Right lobe of liver (tissue), 4 donors: ENCODE data around the gene CD209.

ENCODE experiments used
- POLR2A ChIP-seq: fragments of 450-650 bp; IDR thresholded peaks from one replicate; pipeline ENCODE4 v1.6.1; 2017; ENCODE audit warnings: antibody characterized with exemption, mild to moderate bottlenecking
- TF ChIP-seq, protein P1 (sequence below), 4 donors: fragments of 200-600 bp in 3 of 4; fragments of 450-650 bp in 1 of 4; IDR thresholded peaks; one replicate each; pipeline versions ENCODE4 v1.5.1 to v1.8.0; 2016 to 2022; ENCODE audit warnings: antibody characterized with exemption in 4 of 4, mild to moderate bottlenecking in 2 of 4
- donor health status: DM: no; HTN: no; CAD: no.
- donor health status: DM: no; HTN: no; CAD: no.
- donor health status: DM: no; HTN: yes; CAD: no.

DNA sequence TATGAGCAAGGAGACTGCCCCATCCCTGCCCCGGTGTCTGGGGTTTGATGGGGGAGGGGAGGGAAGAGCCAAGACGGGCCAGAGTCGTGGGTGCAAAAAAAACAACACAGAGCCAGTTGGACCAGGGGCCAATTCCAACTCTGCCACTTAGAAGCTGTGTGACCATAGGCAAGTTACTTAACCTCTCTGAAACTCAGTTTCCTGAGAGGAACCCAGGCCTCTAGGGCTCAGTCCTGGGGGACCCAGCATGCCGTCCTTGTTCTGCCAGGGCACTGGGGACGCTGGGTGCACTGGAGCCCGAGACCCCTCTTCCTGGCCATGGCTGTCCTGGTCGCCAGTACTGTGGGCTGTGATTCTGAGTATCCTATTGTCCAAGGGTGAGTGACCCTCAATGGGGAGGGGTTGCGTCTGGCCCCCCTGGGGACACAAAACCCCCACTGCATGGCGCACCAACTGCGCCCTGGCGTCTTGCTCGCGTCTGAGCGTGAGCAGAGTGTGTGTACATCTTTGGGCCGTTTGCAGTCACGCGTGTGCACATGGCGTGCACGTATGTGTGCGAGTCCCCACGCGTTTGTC, 40.4 kb upstream of the CD209 start:
- TF ChIP-seq, protein P1, sequence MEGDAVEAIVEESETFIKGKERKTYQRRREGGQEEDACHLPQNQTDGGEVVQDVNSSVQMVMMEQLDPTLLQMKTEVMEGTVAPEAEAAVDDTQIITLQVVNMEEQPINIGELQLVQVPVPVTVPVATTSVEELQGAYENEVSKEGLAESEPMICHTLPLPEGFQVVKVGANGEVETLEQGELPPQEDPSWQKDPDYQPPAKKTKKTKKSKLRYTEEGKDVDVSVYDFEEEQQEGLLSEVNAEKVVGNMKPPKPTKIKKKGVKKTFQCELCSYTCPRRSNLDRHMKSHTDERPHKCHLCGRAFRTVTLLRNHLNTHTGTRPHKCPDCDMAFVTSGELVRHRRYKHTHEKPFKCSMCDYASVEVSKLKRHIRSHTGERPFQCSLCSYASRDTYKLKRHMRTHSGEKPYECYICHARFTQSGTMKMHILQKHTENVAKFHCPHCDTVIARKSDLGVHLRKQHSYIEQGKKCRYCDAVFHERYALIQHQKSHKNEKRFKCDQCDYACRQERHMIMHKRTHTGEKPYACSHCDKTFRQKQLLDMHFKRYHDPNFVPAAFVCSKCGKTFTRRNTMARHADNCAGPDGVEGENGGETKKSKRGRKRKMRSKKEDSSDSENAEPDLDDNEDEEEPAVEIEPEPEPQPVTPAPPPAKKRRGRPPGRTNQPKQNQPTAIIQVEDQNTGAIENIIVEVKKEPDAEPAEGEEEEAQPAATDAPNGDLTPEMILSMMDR (IDR thresholded peaks at IDR 0.05), result no peak
- no peak for TF ChIP-seq POLR2A
